Natural killer cell (primary cell): ENCODE measurements around the gene NTSR2. TPM values are rescaled to one million over a fixed set of nuclear protein-coding genes. Genes with fewer than 3 reads are reported as not detected.

Experiments used
- ATAC-seq, 3 donors: fragments of 150-1000 bp in 2 of 3; fragments of 200-7000 bp in 1 of 3; cut with Tn5 transposase; 1 replicate in 1 of 3; 2 replicates in 2 of 3; pipeline ENCODE4 v1.10.0; 2021; ENCODE audit warnings: mild to moderate bottlenecking in 2 of 3, moderate library complexity in 2 of 3
- DNase-seq, 2 donors: peaks; one replicate each; pipeline versions ENCODE4 v3.0.0 to v3.0.0-alpha.2; 2013 to 2021; ENCODE audit warnings: mixed read lengths in 1 of 2
- H3K27ac ChIP-seq: one replicate; pipeline ENCODE4 v1.5.1; 2013; ENCODE audit warnings: mild to moderate bottlenecking, low read length
- H3K27me3 ChIP-seq: one replicate; pipeline ENCODE4 v1.6.1; 2013; ENCODE audit warnings: low read length; ENCODE audit not compliant: control insufficient read depth, insufficient read depth
- H3K36me3 ChIP-seq: one replicate; pipeline ENCODE4 v1.6.1; 2013; ENCODE audit warnings: low read length; ENCODE audit not compliant: control insufficient read depth, insufficient read depth
- H3K4me1 ChIP-seq: one replicate; pipeline ENCODE4 v1.6.1; 2013; ENCODE audit warnings: low read length; ENCODE audit not compliant: control insufficient read depth, insufficient read depth
- H3K4me3 ChIP-seq: one replicate; pipeline ENCODE4 v1.5.1; 2013; ENCODE audit warnings: low read length
- H3K9me3 ChIP-seq: one replicate; pipeline ENCODE4 v1.6.1; 2013; ENCODE audit warnings: low read length; ENCODE audit not compliant: control insufficient read depth, insufficient read depth
- H3K27ac Mint-ChIP-seq, 2 donors: one replicate each; pipeline ENCODE4 v1.8.0; 2022; ENCODE audit warnings: mild to moderate bottlenecking in 2 of 2, mixed read lengths in 2 of 2, moderate library complexity in 1 of 2
- H3K27me3 Mint-ChIP-seq, 2 donors: one replicate each; pipeline ENCODE4 v1.8.0; 2022; ENCODE audit warnings: low read depth in 2 of 2, mixed read lengths in 2 of 2
- H3K36me3 Mint-ChIP-seq: one replicate; pipeline ENCODE4 v1.8.0; 2022; ENCODE audit warnings: mixed read lengths
- H3K4me1 Mint-ChIP-seq, 2 donors: one replicate each; pipeline ENCODE4 v1.8.0; 2022; ENCODE audit warnings: mixed read lengths in 2 of 2
- H3K4me3 Mint-ChIP-seq: one replicate; pipeline ENCODE4 v1.8.0; 2022; ENCODE audit warnings: mild to moderate bottlenecking, moderate library complexity, mixed read lengths
- H3K9me3 Mint-ChIP-seq, 2 donors: one replicate each; pipeline ENCODE4 v1.8.0; 2022; ENCODE audit warnings: mixed read lengths in 2 of 2
- CTCF ChIP-seq: fragments of 200-600 bp; IDR thresholded peaks from one replicate; pipeline ENCODE4 v1.8.0; 2022; ENCODE audit warnings: antibody characterized with exemption
- WGBS: methylation state at CpG from one replicate; pipeline ENCODE4 v1.1.7; 2013; ENCODE audit warnings: missing lambda C conversion rate; ENCODE audit not compliant: insufficient coverage; 5-methylcytosine and 5-hydroxymethylcytosine counted together
- intact Hi-C: fragments of 100-400 bp; cut with micrococcal nuclease; formaldehyde crosslinking; loops from one replicate; pipeline ENCODE4 v1.14.2; 2022
- total RNA-seq, 4 donors: library from RNA; stranded (reverse); fragments of 120-200 nt in 1 of 4; gene quantifications; one replicate each; pipeline versions ENCODE4 v1.2.3 to v1.2.4, GENCODE V29; 2013 to 2022

NTSR2 gene
- total RNA-seq, 3 donors from 2014 or later (not counting 1 experiment from before 2014, with no cell fraction given): not detected

- H3K4me3 ChIP-seq: no peak overlapping the region
- DNase-seq (no peak), ATAC-seq (no peak)
- H3K36me3 Mint-ChIP-seq: no peaks in the 10 kb centered on the region
- no peaks in the 10 kb centered on the region for H3K27me3 ChIP-seq
- 90% methylated on average over 12 of the region's 12 CpGs for WGBS
- TF ChIP-seq CTCF: no peak
- H3K9me3 ChIP-seq: no peaks in the 10 kb centered on the region
- H3K4me3 Mint-ChIP-seq: no peak overlapping the region
- H3K36me3 ChIP-seq: no peaks in the 10 kb centered on the region
- peaks cover 14 to 16% of the 10 kb centered on the region in 2 donors for H3K27me3 Mint-ChIP-seq
- peaks cover 7% of the 10 kb centered on the region for H3K4me1 ChIP-seq
- H3K27ac ChIP-seq: no peak overlapping the region
- intact Hi-C loops: no loop called here
- H3K9me3 Mint-ChIP-seq: no peaks in the 10 kb centered on the region
- peaks cover 8 to 11% of the 10 kb centered on the region in 2 donors for H3K4me1 Mint-ChIP-seq
- H3K27ac Mint-ChIP-seq: no peak overlapping the region
Observed at GRCh38 chr2:11684894-11685460, 15.0 kb upstream of the NTSR2 start.

- H3K9me3 ChIP-seq: no peaks in the 10 kb centered on the region
- H3K27me3 Mint-ChIP-seq: peaks cover 14 to 21% of the 10 kb centered on the region in 2 donors
- WGBS: 88% methylated on average over 4 of the region's 4 CpGs
Observed at GRCh38 chr2:11683966-11684365, 14.0 kb upstream of the NTSR2 start.

GRCh38 chr2:11683476-11683875, 13.5 kb upstream of the NTSR2 start:
- Histone ChIP-seq H3K36me3 (no peaks in the 10 kb centered on the region), H3K27me3 (no peaks in the 10 kb centered on the region), H3K9me3 (no peaks in the 10 kb centered on the region), H3K4me1 (peaks cover 5% of the 10 kb centered on the region), H3K4me3 (no peak overlapping the region), H3K27ac (no peak overlapping the region)
- no peak overlapping the region for H3K27ac Mint-ChIP-seq
- no peak overlapping the region for H3K4me3 Mint-ChIP-seq
- ATAC-seq: no peak
- intact Hi-C loops: no loop called here
- peaks cover 14 to 19% of the 10 kb centered on the region in 2 donors for H3K27me3 Mint-ChIP-seq
- peaks cover 4 to 6% of the 10 kb centered on the region in 2 donors for H3K4me1 Mint-ChIP-seq
- 59% methylated on average over 9 of the region's 9 CpGs for WGBS
- no peaks in the 10 kb centered on the region for H3K9me3 Mint-ChIP-seq
- no peaks in the 10 kb centered on the region for H3K36me3 Mint-ChIP-seq
- no peak for TF ChIP-seq CTCF
- DNase-seq: no peak

More at GRCh38 chr2:11683966-11684365, 14.0 kb upstream of the NTSR2 start:
- no peak overlapping the region for H3K27ac Mint-ChIP-seq
- H3K4me1 Mint-ChIP-seq: peaks cover 8 to 11% of the 10 kb centered on the region in 2 donors
- H3K9me3 Mint-ChIP-seq: no peaks in the 10 kb centered on the region
- no peak for TF ChIP-seq CTCF
- H3K4me3 ChIP-seq: no peak overlapping the region
- H3K4me1 ChIP-seq: peaks cover 7% of the 10 kb centered on the region
- H3K27me3 ChIP-seq: no peaks in the 10 kb centered on the region
- no peaks in the 10 kb centered on the region for H3K36me3 ChIP-seq
- H3K27ac ChIP-seq: no peak overlapping the region
- H3K4me3 Mint-ChIP-seq: no peak overlapping the region
- intact Hi-C loops: no loop called here
- no peaks in the 10 kb centered on the region for H3K36me3 Mint-ChIP-seq
- ATAC-seq (no peak), DNase-seq (no peak)

DNA sequence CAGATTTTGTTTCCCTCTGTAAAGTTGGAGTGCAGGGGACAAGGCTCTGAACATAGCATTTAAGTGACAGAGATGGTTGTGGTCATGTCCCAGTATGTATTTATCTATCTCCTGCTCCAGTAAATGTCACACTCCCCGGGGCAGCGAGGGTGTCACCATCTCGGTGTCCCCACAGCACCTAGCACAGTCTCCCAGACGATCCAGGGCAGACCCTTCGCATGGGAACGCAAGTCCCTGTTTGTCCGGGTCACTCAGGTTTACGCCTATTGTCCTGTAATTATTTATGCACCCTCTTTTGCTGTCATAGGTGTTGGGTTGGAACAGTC, 12.6 kb upstream of the NTSR2 start:
- no peak for TF ChIP-seq CTCF

More for the DNA sequence above, 12.6 kb upstream of the NTSR2 start:
- ATAC-seq (no peak), DNase-seq (no peak)
- Histone ChIP-seq H3K36me3 (no peaks in the 10 kb centered on the region), H3K9me3 (no peaks in the 10 kb centered on the region), H3K4me1 (no peaks in the 10 kb centered on the region), H3K27me3 (no peaks in the 10 kb centered on the region), H3K27ac (no peak overlapping the region), H3K4me3 (no peak overlapping the region)
- intact Hi-C loops: no loop called here
- peaks cover 14 to 23% of the 10 kb centered on the region in 2 donors for H3K27me3 Mint-ChIP-seq
- 90% methylated on average over 8 of the region's 8 CpGs for WGBS
- no peak overlapping the region for H3K4me3 Mint-ChIP-seq
- no peaks in the 10 kb centered on the region for H3K4me1 Mint-ChIP-seq
- no peaks in the 10 kb centered on the region for H3K36me3 Mint-ChIP-seq
- H3K9me3 Mint-ChIP-seq: no peaks in the 10 kb centered on the region
- H3K27ac Mint-ChIP-seq: no peak overlapping the region
